HG03354 (cell line): ENCODE data around the gene C11orf68.
"Not testable (repeated sequence)": the region's sequence is repeated elsewhere in the genome, so short reads cannot be mapped to it uniquely, and the experiment has no call there.

Experiments
- ATAC-seq: cut with Tn5 transposase; IDR thresholded peaks from one replicate; pipeline ENCODE4 v1.9.1; 2021; ENCODE audit warnings: mild to moderate bottlenecking; ENCODE audit not compliant: unreplicated experiment, poor library complexity, severe bottlenecking

Gene C11orf68

DNA sequence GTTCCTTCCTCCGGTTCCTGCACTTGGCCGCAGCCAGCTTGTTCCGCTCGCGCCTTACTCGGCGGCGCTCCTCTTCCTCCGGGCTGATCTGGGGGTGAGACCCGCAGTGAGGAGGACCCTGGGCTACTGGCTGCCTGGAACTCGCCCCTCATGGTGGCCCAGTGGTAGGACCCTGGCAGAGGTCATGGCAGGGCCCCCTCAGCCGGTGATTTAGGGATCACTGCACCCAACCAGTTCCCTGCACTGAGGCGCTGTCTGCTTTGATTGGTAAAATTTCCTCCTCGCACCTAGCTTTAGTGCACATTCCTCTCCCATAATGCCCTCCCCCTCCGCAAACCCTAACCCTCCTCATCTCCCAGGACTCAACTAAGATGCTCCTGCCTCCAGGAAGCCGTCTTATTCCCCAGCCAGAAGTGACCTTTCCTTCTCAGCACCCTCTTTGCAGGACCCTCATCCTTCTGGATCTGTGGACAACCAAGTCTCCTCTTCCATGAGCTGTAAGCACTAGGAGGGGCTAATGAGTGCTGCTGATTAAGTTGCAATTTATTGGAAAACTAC lies 24.7 kb downstream of the C11orf68 start:
- no peak for ATAC-seq

DNA sequence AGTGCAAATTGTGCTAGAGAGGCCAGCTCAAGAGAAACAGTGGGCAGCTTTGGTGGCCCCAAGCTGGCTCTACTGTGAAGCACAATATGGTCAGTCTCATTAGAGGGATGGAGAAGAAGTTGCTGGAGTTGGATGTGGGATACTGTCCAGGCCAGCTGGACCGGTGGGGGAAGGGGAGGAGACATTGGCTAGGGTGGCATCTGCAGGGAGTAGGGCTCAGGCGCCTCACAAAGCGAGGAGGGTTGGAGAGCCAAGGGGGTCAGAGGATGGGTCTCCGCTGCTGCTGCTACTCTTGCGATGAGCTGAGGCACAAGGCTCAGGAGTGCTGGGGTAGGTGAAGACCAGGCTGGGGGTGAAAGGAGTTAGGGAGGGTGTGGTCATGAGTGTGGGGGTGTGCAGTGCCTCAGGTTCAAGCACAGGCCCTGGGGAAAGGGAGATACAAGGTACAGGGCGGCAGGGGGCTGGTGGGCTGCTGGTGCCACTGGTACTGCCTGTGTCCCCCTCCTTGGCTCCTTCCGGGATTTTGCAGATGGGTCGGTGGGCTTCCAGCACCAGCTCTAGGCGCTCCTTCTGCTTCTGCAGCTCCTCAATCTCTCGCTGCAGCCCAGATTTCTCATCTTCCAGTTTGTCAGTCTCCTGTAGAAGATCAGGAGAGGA lies 26.1 kb downstream of the C11orf68 start:
- ATAC-seq: no peak

DNA sequence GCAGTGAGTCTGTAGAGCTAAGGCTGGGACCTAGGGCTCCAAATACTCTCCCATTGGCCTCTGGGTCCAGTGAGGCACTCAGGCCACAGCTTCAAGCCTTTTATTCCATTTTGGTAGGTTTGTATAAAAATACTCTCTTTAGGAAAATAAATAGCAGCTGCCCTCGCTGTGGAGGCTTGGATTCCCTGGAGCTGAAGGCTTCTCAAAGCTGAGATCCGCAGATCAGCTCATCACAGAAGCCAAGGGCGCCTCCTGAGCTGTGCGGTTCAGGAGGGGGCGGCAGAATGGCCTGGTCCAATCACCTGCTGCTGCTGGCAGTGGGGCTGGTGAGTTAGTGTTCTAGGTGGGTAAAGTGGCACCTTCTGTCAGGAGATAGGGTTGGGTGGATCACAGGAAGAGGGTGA lies 26.7 kb downstream of the C11orf68 start:
- ATAC-seq: not testable (repeated sequence)

DNA sequence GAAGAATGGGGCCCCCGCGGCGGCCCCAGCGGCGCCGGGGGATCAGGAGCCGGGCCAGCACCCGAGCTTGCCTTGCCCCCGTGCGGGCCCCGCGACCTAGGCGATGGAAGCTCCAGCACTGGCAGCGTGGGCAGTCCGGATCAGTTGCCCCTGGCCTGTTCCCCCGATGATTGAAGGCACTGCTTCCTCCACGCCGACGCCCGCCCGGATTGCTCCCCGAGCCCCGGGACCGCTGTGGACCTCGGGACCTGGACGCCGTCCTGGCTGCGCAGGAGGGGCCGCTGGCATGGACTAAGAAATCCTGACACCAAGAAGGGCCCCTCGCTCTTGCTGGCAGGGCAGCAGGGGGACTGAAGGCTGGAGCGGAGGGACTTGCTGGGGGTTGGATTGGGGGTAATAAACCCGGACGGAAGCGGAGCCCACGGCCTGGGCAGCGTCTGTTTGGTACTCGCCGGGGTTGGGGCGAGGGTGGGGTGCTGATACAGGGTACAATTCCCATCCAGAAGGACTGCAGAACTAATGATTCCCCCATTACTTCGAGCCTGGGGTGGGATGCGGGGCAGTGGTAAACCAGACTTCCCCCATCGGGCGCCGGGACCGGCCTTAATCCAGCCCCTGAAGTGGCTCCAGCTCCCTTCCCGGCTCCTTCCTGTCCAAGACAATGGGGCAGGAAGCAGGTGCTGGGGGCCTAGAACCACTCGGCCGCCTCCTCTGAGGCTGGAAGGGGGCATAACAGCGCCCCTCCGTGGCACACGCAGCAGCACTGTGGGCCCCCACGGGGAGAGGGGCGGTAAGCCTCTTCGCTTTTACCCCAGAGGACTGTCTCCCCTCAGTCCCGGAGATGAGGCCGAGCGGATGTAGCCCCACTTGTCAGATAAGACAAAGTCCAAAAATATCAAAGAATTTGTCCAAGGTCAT lies 27.4 kb downstream of the C11orf68 start:
- no peak for ATAC-seq

DNA sequence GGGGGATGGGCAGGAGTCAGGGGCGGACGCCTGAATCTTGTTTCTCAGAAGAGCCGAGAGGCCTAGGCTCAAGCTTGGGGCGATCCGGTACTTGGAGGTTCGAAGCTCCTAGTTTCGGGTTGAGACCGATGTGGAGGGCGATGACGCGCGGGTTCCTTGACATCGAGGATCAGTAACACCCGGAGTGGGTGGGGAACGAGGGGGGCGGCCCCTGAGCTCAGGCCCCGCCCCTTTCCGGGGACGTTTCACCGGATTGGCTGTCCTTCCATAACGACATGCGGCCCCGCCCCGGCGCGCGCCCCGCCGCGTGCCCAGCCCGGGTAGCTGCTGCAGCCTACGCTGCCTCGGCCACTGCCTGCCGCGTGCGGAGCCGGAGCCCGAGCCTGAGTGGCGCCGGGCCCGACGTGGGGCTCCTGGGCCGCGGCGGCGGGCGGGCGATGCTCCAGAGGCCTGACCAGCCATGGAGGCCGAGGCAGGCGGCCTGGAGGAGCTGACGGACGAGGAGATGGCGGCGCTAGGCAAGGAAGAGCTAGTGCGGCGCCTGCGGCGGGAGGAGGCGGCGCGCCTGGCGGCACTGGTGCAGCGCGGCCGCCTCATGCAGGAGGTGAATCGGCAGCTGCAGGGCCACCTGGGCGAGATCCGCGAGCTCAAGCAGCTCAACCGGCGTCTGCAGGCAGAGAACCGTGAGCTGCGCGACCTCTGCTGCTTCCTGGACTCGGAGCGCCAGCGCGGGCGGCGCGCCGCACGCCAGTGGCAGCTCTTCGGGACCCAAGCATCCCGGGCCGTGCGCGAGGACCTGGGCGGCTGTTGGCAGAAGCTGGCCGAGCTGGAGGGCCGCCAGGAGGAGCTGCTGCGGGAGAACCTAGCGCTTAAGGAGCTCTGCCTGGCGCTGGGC lies 28.3 kb downstream of the C11orf68 start, which contains the start of gene CCDC85B:
Gene CCDC85B, plus strand, starts transcription at position 350 of the 895 bp plus-strand sequence. Its CDS starts 111 bp downstream, at position 461.
- ATAC-seq: peak; percentile 56

DNA sequence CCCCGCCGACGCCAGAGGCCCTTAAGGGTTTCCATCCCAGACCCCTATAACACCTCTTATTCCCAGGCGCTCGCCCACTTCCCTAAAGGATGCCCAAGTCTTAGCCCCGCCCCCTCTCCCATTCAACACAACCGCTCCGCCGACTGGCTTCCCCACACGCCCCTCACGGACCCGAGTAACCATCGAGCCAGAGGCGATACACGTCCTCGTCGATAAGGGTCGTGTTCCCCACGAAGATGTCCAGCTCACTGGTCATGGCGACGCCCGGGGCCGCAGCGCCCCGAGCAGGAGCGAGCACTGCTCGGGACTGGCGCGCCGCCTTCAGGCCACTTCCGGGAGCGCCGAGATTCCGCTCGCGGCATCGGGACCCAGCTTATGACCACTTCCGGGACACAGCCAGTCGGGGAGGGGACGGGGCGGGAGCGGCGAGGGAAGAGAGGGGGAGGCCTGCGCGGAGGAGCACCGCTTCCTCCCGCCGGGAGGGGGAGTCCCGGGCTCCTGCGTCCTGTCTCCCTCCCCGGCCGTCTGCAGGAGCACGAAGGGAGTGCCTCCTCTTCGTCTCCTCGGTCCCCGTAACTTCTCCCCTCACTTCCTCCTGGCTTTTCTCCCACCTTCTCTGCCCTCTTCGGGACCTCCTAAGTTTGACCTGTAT lies 30.6 kb downstream of the C11orf68 start, which contains the start of gene FIBP:
Gene FIBP, minus strand, starts transcription at position 309 of the 652 bp plus-strand sequence. Its CDS starts 53 bp downstream, at position 256.
- peak; percentile 43 for ATAC-seq

DNA sequence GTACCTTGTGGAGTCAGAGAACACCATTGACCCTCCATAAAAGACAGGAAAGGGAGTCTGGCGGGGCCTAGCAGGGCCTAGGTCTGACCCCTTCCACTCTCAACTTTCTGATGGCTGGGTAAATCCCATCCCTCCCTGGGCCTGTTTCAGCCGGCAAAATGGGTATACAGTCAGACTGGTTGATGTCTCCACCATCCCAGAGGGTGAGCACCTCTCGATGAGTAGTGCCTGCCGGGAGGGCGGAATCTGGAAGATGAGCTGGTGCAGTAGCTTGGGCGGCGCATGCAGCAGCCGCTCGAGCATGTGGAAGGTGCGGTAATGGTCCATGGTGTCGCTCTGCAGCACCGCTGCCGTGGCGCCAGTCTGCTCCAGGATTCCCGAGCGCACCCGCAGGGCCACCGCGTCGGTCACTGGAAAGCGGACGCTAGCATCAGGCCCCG lies 31.1 kb downstream of the C11orf68 start:
- no peak for ATAC-seq

DNA sequence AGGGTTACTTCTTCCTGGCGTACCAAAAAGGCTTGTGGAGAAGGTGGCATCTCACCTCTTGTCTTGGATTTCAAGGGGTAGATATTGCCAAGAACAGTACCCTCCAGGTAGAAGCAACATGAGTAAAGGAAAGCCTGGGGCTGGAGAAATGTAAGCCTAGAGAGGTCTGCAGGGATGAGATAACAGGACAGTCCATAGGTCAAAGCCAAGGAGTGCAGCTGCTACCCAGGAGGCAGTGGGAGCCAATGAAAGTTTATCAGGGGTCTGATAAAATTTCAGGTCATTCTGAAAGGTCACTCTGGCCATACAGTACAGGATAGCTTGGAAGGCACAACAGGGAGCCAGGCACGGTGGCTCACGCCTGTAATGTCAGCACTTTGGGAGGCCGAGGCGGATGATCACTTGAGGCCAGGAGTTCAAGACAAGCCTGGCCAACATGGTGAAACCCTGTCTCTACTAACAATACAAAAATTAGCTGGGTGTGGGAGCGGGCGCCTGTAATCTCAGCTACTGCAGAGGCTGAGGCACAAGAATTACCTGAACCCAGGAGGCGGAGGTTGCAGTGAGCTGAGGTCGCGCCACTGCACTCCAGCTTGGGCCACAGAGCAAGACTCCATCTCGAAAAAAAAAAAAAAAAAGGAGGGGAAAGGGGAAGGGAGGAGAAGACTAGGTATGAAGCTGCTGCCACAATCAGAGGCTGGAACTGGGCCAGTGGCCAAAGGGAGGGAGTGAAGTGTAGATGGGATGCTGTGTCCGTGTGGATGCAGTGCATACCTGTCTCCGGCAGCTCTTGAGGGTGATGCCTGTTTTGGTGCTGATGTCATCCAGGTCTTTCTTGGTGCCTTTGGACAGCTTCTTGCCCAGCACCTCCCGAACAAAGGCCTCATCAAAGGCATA lies 31.8 kb downstream of the C11orf68 start:
- ATAC-seq: no peak

DNA sequence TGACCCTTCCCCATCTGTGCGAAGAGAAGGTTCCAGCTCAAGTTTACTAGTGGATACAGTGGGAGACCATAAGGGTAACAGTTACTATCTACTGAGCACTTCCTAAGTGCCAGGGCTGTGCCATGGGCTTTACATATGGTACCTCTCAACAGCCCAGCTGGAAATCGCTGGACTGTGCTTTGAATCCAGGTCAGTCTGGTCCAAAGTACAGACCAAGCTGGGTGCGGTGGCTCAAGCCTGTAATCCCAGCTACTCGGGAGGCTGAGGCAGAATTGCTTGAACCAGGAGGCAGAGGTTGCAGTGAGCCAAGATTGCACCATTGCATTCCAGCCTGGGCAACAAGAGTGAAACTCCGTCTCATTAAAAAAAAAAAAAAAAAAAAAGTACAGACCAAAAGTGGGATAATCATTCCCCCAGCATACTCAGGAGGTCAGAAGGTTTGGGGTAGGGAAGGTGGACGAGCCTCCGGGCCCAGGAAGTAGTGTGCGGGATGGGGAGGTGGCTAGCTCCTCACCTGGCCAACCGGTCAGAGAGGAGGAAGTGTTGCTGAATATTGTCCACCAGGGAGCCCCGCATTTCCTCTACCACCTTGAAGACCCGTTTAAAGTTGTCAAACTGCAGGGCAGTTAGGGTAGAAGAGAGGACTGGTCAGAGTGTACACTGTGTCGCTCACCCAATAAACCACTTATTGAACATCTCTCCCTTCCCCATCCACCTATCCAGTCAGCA lies 32.9 kb downstream of the C11orf68 start:
- ATAC-seq: no peak

DNA sequence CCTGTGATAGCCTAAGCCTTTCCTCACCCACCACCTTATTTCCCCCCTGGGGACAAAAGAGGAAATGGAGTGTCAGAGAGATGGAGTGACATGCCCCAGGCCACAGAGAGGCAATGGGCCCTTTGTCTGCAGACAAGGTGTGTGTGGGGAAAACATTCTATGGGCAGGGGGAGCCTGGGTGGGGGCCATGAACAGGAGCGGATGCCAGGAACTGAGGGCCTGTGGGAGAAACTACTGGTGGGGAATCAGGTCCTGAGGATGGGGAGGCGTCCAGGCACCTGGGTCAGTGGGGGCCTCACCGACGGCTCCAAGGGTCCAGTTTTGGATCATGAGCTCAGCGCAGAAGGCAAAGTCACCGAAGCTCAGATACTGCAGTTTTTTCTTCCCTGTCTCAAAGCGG lies 33.6 kb downstream of the C11orf68 start:
- ATAC-seq: no peak

DNA sequence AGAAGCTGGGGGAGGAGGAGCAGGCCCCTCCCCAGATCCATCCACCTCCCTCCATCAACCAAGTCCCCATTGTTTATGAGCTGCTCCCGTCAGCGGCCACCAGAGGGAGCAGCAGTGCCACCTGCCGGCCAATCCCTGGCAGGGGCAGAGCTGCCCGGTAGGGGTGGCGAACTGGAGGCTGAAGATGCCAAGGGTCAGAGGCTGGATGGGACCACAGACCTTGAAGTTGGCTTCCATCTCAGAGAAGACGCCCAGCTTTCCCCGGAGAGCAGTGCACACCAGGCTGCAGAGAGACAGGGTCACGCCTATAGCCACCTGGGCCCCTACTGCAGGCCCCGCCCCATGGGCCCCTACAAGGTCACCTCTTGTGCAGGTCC lies 34.2 kb downstream of the C11orf68 start:
- ATAC-seq: peak; percentile 44

DNA sequence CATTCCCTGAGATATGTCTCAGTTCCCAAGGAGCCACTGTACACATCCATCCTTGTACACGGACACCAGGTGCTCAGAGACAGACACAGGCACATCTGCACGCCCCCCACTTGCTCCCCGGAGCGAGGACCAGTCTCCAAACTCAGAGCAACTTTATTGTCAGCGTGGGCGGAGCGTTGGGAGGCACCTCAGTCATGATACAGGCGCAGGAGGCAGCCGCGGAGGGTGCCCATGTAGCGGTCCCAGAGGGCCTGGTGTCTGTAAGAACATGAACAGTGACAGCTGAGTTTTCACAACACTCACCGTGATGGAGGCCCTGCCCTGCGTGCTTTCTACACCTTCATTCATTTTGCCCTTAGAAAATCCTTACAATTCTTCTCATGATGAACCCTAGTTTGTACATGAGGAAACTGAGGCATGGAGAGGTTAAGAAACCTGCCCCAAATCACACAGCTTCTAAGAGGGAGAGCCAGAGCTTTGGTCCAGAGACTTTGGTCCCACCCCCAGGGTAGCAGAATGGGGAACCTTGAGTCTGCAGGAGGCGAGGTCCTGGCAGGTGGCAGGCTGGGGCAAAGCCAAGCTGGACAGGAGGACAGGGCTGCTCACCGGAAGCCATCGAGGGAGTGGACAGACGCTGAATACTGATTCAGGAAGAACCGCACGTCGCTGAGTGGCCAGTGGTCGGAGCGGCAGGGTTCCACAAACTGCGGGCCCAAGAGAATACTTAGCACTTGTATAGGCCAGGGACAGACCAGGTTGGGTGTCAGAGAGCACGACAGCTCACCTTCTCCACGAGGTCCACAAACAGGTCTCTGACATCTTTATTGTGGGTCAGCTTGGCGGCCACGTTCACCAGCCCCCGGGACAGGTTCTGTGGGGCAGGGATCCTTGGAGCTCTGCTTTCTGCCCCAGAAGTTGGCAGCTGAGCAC lies 34.8 kb downstream of the C11orf68 start:
- no peak for ATAC-seq

DNA sequence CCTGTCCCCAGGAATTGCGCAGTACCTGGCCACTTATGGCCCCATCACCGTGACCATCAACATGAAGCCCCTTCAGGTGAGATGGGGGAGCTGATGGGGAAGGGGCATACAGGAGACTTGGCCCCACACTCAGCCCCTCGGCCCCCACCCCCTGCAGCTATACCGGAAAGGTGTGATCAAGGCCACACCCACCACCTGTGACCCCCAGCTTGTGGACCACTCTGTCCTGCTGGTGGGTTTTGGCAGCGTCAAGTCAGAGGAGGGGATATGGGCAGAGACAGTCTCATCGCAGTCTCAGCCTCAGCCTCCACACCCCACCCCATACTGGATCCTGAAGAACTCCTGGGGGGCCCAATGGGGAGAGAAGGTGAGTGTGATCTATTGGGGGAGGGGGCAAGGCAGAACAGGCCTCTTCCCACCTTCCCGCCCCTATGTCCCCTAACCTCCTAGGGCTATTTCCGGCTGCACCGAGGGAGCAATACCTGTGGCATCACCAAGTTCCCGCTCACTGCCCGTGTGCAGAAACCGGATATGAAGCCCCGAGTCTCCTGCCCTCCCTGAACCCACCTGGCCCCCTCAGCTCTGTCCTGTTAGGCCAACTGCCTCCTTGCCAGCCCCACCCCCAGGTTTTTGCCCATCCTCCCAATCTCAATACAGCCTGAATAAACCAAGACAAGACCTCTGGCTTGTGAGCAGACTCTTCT lies 35.7 kb downstream of the C11orf68 start:
- no peak for ATAC-seq

DNA sequence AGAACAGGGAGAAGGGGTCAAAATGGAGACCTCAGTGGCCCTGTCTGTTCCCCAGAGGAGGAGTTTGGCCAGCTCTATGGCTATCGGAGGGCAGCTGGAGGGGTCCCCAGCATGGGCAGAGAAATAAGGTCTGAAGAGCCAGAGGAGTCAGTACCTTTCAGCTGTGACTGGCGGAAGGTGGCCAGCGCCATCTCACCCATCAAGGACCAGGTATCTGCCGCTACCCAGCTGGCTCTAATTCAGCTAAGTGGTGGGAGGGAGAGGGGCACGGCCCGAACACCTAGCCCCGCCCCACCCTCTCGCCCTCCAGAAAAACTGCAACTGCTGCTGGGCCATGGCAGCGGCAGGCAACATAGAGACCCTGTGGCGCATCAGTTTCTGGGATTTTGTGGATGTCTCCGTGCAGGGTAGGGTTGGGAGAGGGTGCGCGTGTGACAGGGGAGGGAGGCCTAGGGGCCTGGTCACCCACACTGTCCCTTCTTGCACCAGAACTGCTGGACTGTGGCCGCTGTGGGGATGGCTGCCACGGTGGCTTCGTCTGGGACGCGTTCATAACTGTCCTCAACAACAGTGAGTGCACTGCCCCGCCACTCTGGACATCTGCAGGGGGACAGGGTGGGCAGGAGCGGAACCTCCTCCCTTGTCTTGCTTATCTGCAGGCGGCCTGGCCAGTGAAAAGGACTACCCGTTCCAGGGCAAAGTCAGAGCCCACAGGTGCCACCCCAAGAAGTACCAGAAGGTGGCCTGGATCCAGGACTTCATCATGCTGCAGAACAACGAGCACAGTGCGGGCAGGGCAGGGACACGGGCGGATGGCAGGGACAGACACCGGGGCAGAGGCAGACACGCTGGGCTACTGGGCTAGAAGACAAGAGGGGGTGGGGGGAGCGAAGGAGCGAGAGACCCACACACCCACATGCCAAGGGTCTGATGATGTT lies 36.5 kb downstream of the C11orf68 start:
- no peak for ATAC-seq
